ENCODE measurements around the gene GRB10. TPM values are rescaled to one million over a fixed set of nuclear protein-coding genes. Genes with fewer than 3 reads are reported as not detected.

The GRB10 gene
- total RNA-seq, 1 donor from 2014 or later = 67.7 TPM

DNA sequence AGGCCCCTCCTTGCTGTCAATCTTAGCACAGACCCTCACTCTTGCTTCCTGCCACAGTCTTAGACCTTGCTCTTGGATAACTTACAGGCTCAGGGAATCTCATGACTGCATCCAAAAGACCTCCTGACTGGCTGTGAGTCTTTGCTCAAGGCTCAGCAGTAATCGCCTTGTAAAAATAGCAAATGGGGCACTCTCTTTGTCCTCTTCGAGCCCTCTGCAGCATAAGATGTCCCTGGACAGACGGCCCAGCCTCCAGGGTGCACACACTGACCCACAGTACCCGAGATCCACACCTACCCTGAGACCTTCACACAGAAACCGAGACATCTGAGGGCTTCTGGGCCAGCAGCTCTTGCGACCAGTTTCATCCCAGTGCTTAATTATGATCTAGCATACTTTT is 151.6 kb downstream of the GRB10 start:
- DNase-seq (ENCODE audit: low read depth) (no peak), FAIRE-seq (no peak)
- no peaks in the 10 kb centered on the region for H3K27me3 ChIP-seq (ENCODE audit: control insufficient read depth, insufficient read depth, low read length)
- TF ChIP-seq, protein P1, sequence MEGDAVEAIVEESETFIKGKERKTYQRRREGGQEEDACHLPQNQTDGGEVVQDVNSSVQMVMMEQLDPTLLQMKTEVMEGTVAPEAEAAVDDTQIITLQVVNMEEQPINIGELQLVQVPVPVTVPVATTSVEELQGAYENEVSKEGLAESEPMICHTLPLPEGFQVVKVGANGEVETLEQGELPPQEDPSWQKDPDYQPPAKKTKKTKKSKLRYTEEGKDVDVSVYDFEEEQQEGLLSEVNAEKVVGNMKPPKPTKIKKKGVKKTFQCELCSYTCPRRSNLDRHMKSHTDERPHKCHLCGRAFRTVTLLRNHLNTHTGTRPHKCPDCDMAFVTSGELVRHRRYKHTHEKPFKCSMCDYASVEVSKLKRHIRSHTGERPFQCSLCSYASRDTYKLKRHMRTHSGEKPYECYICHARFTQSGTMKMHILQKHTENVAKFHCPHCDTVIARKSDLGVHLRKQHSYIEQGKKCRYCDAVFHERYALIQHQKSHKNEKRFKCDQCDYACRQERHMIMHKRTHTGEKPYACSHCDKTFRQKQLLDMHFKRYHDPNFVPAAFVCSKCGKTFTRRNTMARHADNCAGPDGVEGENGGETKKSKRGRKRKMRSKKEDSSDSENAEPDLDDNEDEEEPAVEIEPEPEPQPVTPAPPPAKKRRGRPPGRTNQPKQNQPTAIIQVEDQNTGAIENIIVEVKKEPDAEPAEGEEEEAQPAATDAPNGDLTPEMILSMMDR (IDR thresholded peaks at IDR 0.05; ENCODE audit: insufficient read depth, low read length, severe bottlenecking) = no peak
- no peak overlapping the region for H3K4me3 ChIP-seq (ENCODE audit: low read depth, low read length)
- peaks cover 5% of the 10 kb centered on the region for H3K36me3 ChIP-seq (ENCODE audit: control insufficient read depth, insufficient read depth, low read length)

DNA sequence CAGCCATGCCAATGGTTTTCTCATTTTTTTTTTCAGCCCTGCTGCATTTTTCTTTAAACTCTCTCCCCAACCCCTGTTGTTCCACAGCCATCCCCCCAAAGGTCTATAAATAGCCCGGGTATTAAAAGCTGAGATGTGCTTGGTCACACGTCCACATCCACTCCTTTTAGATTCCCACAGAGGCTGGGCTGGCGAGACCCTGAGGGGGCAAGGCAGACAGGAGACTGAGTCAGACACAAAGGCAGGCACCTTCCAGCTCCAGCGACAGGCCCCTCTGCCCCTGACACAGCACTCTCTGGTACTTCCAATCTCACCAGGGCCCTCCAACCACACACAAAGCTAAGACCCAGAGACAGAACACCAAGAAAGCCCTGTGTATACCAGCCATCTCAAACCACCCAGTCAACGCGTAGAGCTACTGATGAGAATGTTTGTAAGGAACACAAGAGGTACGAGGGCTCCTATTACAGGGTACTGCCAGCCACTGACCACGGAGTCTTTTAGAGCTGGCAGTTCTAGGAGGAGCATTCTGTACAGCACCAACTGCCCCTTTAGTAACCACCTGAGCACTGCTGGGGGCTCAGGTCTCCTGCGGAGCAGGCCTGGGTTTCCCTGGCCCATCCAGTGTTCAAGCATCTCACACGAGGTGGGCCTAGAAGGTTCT is 153.3 kb downstream of the GRB10 start:
- TF ChIP-seq, protein P1 (IDR thresholded peaks at IDR 0.05; ENCODE audit: insufficient read depth, low read length, severe bottlenecking) = no peak
- DNase-seq (ENCODE audit: low read depth) (no peak), FAIRE-seq (no peak)
- Histone ChIP-seq H3K27me3 (ENCODE audit: control insufficient read depth, insufficient read depth, low read length) (no peaks in the 10 kb centered on the region), H3K36me3 (ENCODE audit: control insufficient read depth, insufficient read depth, low read length) (peaks cover 8% of the 10 kb centered on the region), H3K4me3 (ENCODE audit: low read depth, low read length) (no peak overlapping the region)

DNA sequence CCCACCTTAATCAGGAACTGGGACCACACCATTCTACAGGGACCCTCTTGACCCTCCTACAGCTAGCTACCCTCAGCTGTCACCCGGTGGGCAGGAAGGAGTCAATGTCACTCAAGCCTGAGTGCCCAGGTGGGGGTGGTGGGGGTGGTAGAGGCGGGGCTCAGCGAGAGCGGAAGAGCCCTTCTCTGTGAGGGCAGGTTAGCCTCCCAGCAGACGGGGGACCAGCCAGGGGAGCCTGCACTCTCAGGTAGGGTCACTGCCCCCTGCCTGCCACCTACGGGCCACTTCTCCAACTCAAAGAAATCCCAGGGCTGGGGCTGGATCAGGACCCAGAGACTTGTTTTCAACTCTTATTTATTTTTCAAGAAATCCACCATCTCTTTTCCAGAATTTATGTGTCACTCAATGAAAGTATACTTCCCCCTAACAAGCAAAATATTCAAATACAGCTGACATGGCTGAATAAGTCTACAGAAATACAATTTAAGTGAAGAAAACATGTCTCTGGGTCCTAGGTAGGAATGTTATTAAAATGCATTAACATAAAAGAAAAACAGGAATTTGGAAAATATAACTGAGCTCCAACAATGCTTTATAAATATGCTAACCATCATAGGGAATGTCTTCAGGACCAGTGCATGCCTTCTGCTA is 154.1 kb downstream of the GRB10 start:
- FAIRE-seq = no peak

DNA sequence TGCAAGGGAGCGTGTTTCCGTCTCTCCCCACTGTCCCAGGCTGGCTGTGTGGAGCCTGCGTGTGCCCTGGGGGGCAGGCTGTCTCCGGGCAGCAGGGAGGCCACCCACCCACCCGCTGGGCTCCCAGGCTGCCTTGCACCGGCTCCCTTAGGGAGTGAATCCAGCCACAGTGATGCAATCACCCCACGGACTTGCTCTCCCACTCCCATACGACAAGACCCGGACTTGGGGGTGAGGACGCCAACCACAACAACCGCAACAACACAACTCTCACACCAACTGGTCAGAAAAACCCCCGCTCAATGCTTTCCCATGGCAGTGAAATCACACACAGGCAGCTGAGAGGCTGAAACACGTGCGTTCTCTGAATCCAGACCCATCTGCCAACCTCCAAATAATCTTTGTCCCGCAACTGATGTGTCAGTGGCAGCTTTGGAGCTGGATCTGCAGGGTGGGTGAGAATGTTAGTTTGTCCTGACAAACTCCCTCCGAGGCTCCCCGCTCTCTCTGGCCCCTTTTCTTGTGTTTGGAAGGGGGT is 154.8 kb downstream of the GRB10 start:
- H3K4me3 ChIP-seq (ENCODE audit: low read depth, low read length) = no peak overlapping the region
- no peaks in the 10 kb centered on the region for H3K27me3 ChIP-seq (ENCODE audit: control insufficient read depth, insufficient read depth, low read length)
- TF ChIP-seq, protein P1 (IDR thresholded peaks at IDR 0.05; ENCODE audit: insufficient read depth, low read length, severe bottlenecking) = no peak
- FAIRE-seq = no peak
- no peak for DNase-seq (ENCODE audit: low read depth)
- peaks cover 8% of the 10 kb centered on the region for H3K36me3 ChIP-seq (ENCODE audit: control insufficient read depth, insufficient read depth, low read length)

More for the DNA sequence above, 154.1 kb downstream of the GRB10 start:
- Histone ChIP-seq H3K36me3 (ENCODE audit: control insufficient read depth, insufficient read depth, low read length) (peaks cover 8% of the 10 kb centered on the region), H3K4me3 (ENCODE audit: low read depth, low read length) (no peak overlapping the region), H3K27me3 (ENCODE audit: control insufficient read depth, insufficient read depth, low read length) (no peaks in the 10 kb centered on the region)
- TF ChIP-seq, protein P1 (IDR thresholded peaks at IDR 0.05; ENCODE audit: insufficient read depth, low read length, severe bottlenecking) = no peak
- no peak for DNase-seq (ENCODE audit: low read depth)

DNA sequence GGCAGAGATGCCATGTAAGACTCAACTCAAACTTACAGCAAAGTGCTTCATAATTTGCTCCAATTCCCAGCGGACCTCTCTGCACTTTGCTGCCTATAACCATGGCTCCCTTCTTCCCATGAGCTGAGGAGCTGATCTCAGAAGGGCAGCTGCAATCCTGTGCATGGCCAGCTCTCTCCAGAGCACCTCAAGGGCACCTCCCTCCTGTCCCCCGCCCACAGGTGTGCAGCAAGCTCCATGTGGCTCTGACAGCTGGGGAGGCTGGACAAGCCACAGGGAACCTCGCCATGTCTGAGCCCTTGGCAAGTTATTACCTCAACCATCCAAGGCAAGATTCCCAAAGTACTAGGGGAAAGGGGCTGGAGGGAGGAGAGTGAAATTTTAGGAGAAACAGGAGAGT is 156.4 kb downstream of the GRB10 start:
- H3K4me3 ChIP-seq (ENCODE audit: low read depth, low read length) = no peak overlapping the region
- no peaks in the 10 kb centered on the region for H3K27me3 ChIP-seq (ENCODE audit: control insufficient read depth, insufficient read depth, low read length)
- FAIRE-seq = no peak
- H3K36me3 ChIP-seq (ENCODE audit: control insufficient read depth, insufficient read depth, low read length) = peaks cover 6% of the 10 kb centered on the region
- no peak for DNase-seq (ENCODE audit: low read depth)
- TF ChIP-seq, protein P1 (IDR thresholded peaks at IDR 0.05; ENCODE audit: insufficient read depth, low read length, severe bottlenecking) = no peak

Measured in bronchial epithelial cell (primary cell).